Measurements from ENCODE around the gene KCNN3.

KCNN3 gene

GRCh38 chr1:154666051-154666790, 203.9 kb downstream of the KCNN3 start:
- no peak for DNase-seq (ENCODE audit: low read depth)
- TF ChIP-seq CTCF (IDR thresholded peaks at IDR 0.05; ENCODE audit: insufficient read depth, low read depth, low read length, missing control alignments), result no peak
- no peak overlapping the region for H3K4me3 ChIP-seq (ENCODE audit: low read length)

- no peak for TF ChIP-seq CTCF (IDR thresholded peaks at IDR 0.05; ENCODE audit: insufficient read depth, low read depth, low read length, missing control alignments)
- DNase-seq (ENCODE audit: low read depth), result no peak
- H3K4me3 ChIP-seq (ENCODE audit: low read length), result no peak overlapping the region
These were observed 205.6 kb downstream of the KCNN3 start for GRCh38 chr1:154664331-154665002.

- no peak for TF ChIP-seq CTCF (IDR thresholded peaks at IDR 0.05; ENCODE audit: insufficient read depth, low read depth, low read length, missing control alignments)
- no peak overlapping the region for H3K4me3 ChIP-seq (ENCODE audit: low read length)
- DNase-seq (ENCODE audit: low read depth), result no peak
These were observed 206.5 kb downstream of the KCNN3 start for GRCh38 chr1:154663471-154664060.

- peak; percentile 30 for DNase-seq (ENCODE audit: low read depth)
- TF ChIP-seq CTCF (IDR thresholded peaks at IDR 0.05; ENCODE audit: insufficient read depth, low read depth, low read length, missing control alignments), result no peak
These were observed 209.0 kb downstream of the KCNN3 start for GRCh38 chr1:154661110-154661509.

DNA sequence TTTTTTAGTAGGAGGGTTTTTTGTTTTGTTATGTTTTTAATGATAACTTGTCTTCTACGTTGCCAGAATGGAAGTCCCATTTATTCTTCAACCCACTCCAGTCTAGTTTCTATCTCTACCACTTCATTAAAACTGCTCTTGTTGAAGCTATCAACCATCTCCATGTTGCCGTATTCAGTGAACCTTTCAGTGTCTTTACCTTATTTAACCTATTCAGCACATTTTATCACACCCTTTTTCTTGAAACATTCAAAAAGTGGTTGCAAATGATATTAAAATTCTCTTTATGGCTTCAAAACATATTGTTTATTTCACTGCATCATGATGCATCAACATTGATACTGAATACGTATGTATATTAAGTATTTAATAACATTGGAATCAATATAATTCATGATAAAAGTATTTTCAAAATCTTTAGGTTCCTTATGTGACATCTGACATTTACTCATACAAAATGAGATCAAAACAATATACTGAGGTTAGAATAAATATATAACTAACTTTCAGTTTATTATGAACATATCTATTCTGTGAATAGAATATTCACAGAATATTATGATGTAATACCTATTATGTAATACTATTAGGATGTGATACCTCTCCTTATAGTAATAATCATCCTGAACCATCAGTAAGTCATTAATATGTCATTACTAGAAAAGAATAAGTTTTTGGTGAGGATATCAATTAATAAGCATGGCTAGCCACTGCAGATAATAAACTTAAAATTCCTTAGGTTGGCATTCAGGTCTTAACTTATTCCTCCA, 210.1 kb downstream of the KCNN3 start:
- no peak for TF ChIP-seq CTCF (IDR thresholded peaks at IDR 0.05; ENCODE audit: insufficient read depth, low read depth, low read length, missing control alignments)
- DNase-seq (ENCODE audit: low read depth), result no peak

More at GRCh38 chr1:154661110-154661509, 209.0 kb downstream of the KCNN3 start:
- no peak overlapping the region for H3K4me3 ChIP-seq (ENCODE audit: low read length)

DNA sequence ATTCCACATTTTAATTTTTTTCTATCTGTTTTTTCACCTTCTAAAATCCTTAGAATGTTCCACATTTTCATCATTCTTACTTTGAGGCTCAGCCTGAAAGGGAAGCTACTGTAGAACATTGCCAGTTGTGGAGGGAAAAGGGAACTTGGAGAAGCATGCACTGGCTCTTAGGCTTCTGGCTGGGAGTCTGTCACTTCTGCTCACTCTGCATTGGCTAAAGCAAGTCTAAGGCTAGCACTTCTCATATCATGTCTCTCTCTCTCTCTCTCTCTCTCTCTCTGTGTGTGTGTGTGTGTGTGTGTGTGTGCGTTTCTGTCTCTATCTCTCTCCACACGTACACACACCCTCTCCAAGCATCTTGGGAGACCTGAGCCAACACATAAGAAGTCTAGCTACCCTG, 212.5 kb downstream of the KCNN3 start:
- DNase-seq (ENCODE audit: low read depth), result no peak

More for the DNA sequence above, 210.1 kb downstream of the KCNN3 start:
- H3K4me3 ChIP-seq (ENCODE audit: low read length), result no peak overlapping the region

More for the DNA sequence above, 212.5 kb downstream of the KCNN3 start:
- TF ChIP-seq CTCF (IDR thresholded peaks at IDR 0.05; ENCODE audit: insufficient read depth, low read depth, low read length, missing control alignments), result no peak
- H3K4me3 ChIP-seq (ENCODE audit: low read length), result no peak overlapping the region
